Measurements from ENCODE around the gene DYSF. TPM values are rescaled to one million over a fixed set of nuclear protein-coding genes. Genes with fewer than 3 reads are reported as not detected.
A peak's percentile ranks its signal among the peaks of the same experiment; 100 is the strongest.

Gene DYSF
- total RNA-seq, 4 donors from 2014 or later = 17.4 to 40.7 (median 18.5) TPM

DNA sequence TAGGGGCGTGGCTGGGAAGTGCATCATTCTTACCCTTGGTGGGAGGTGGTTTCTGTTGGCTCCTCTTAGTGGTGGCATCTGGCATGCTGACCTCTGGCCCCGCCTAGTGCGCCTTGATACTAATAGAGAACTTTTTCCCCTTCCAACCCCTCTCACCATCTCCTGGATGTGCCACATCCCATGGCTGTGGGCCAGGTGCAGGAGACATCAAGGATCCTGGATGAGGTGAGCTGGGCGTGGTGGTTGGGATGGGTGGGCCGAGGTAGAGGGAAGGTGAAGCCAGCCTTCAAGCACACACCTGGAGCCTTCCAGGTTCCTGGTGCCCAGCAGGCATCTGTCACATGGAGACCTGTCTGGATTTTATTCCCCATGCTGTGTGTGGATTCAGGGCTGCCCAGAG is 149.2 kb downstream of the DYSF start:
- no peak for DNase-seq (ENCODE audit: extremely low spot score)
- intact Hi-C loops (cut with DNase I) = no loop called here
- peaks cover 0 to 48% (median 28%) of the 10 kb centered on the region in 4 donors for H3K36me3 ChIP-seq

GRCh38 chr2:71603311-71603811 is 150.0 kb downstream of the DYSF start:
- H3K36me3 ChIP-seq = peaks cover 0 to 41% (median 24%) of the 10 kb centered on the region in 4 donors
- peaks cover 15 to 32% (median 22%) of the 10 kb centered on the region in 4 donors for H3K4me1 ChIP-seq
- WGBS = 40% methylated on average over 13 of the region's 13 CpGs
- peak overlapping the region in 1 of 4 donors; percentile 15 for H3K4me3 ChIP-seq
- intact Hi-C loops (cut with DNase I) = no loop called here
- TF ChIP-seq POLR2A (IDR thresholded peaks at IDR 0.05; ENCODE audit: low read depth) = no peak
- no peak for TF ChIP-seq POLR2AphosphoS5 (IDR thresholded peaks at IDR 0.05)
- TF ChIP-seq, protein P1, sequence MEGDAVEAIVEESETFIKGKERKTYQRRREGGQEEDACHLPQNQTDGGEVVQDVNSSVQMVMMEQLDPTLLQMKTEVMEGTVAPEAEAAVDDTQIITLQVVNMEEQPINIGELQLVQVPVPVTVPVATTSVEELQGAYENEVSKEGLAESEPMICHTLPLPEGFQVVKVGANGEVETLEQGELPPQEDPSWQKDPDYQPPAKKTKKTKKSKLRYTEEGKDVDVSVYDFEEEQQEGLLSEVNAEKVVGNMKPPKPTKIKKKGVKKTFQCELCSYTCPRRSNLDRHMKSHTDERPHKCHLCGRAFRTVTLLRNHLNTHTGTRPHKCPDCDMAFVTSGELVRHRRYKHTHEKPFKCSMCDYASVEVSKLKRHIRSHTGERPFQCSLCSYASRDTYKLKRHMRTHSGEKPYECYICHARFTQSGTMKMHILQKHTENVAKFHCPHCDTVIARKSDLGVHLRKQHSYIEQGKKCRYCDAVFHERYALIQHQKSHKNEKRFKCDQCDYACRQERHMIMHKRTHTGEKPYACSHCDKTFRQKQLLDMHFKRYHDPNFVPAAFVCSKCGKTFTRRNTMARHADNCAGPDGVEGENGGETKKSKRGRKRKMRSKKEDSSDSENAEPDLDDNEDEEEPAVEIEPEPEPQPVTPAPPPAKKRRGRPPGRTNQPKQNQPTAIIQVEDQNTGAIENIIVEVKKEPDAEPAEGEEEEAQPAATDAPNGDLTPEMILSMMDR (IDR thresholded peaks at IDR 0.05) = no peak
- no peak for TF ChIP-seq EP300 (IDR thresholded peaks at IDR 0.05)
- no peaks in the 10 kb centered on the region for H3K27me3 ChIP-seq
- H3K27ac ChIP-seq (replicated peaks in 1 of 4) = no peak overlapping the region
- no peaks in the 10 kb centered on the region for H3K9me3 ChIP-seq
- DNase-seq (ENCODE audit: extremely low spot score) = no peak

More for the DNA sequence above, 149.2 kb downstream of the DYSF start:
- H3K27me3 ChIP-seq = no peaks in the 10 kb centered on the region
- H3K9me3 ChIP-seq = no peaks in the 10 kb centered on the region
- H3K4me3 ChIP-seq = no peak overlapping the region
- H3K4me1 ChIP-seq = peaks cover 15 to 32% (median 22%) of the 10 kb centered on the region in 4 donors
- WGBS = 94% methylated on average over 5 of the region's 5 CpGs
- H3K27ac ChIP-seq (replicated peaks in 1 of 4) = no peak overlapping the region
- TF ChIP-seq POLR2AphosphoS5 (IDR thresholded peaks at IDR 0.05) (no peak), POLR2A (IDR thresholded peaks at IDR 0.05; ENCODE audit: low read depth) (no peak)
- TF ChIP-seq, protein P1 (IDR thresholded peaks at IDR 0.05) = no peak

GRCh38 chr2:71603851-71604725 is 150.7 kb downstream of the DYSF start:
- intact Hi-C loops (cut with DNase I) = no loop called here
- peak overlapping the region in 1 of 4 donors; percentile 15 for H3K4me3 ChIP-seq

GRCh38 chr2:71604726-71605120 is 151.4 kb downstream of the DYSF start:
- Histone ChIP-seq H3K4me3 (no peak overlapping the region), H3K4me1 (peaks cover 15 to 32% (median 22%) of the 10 kb centered on the region in 4 donors), H3K9me3 (no peaks in the 10 kb centered on the region), H3K27me3 (no peaks in the 10 kb centered on the region), H3K27ac (replicated peaks in 1 of 4) (no peak overlapping the region), H3K36me3 (peaks cover 0 to 27% (median 16%) of the 10 kb centered on the region in 4 donors)
- 78% methylated on average over 4 of the region's 4 CpGs for WGBS
- TF ChIP-seq, protein P1 (IDR thresholded peaks at IDR 0.05) = no peak
- TF ChIP-seq EP300 (IDR thresholded peaks at IDR 0.05) = no peak
- TF ChIP-seq POLR2AphosphoS5 (IDR thresholded peaks at IDR 0.05) = no peak
- TF ChIP-seq POLR2A (IDR thresholded peaks at IDR 0.05; ENCODE audit: low read depth) = no peak
- intact Hi-C loops (cut with DNase I) = loop anchor here (5.0 kb wide), 2 partner anchors 57 to 193 kb away; no protein-coding TSS in a partner anchor
- no peak for DNase-seq (ENCODE audit: extremely low spot score)

More at GRCh38 chr2:71603851-71604725, 150.7 kb downstream of the DYSF start:
- Histone ChIP-seq H3K36me3 (peaks cover 0 to 33% (median 21%) of the 10 kb centered on the region in 4 donors), H3K4me1 (peaks cover 15 to 32% (median 22%) of the 10 kb centered on the region in 4 donors), H3K27me3 (no peaks in the 10 kb centered on the region), H3K9me3 (no peaks in the 10 kb centered on the region), H3K27ac (replicated peaks in 1 of 4) (no peak overlapping the region)
- no peak for DNase-seq (ENCODE audit: extremely low spot score)
- 76% methylated on average over 6 of the region's 9 CpGs for WGBS
- TF ChIP-seq POLR2A (IDR thresholded peaks at IDR 0.05; ENCODE audit: low read depth) (no peak), POLR2AphosphoS5 (IDR thresholded peaks at IDR 0.05) (no peak), EP300 (IDR thresholded peaks at IDR 0.05) (no peak)
- TF ChIP-seq, protein P1 (IDR thresholded peaks at IDR 0.05) = no peak
